ENCODE measurements around the gene COL13A1. TPM values are rescaled to one million over a fixed set of nuclear protein-coding genes. Genes with fewer than 3 reads are reported as not detected.

The COL13A1 gene
- polyA plus RNA-seq, 1 of the 3 experiments (the other 2 are of a cell fraction), result 26.7 TPM

DNA sequence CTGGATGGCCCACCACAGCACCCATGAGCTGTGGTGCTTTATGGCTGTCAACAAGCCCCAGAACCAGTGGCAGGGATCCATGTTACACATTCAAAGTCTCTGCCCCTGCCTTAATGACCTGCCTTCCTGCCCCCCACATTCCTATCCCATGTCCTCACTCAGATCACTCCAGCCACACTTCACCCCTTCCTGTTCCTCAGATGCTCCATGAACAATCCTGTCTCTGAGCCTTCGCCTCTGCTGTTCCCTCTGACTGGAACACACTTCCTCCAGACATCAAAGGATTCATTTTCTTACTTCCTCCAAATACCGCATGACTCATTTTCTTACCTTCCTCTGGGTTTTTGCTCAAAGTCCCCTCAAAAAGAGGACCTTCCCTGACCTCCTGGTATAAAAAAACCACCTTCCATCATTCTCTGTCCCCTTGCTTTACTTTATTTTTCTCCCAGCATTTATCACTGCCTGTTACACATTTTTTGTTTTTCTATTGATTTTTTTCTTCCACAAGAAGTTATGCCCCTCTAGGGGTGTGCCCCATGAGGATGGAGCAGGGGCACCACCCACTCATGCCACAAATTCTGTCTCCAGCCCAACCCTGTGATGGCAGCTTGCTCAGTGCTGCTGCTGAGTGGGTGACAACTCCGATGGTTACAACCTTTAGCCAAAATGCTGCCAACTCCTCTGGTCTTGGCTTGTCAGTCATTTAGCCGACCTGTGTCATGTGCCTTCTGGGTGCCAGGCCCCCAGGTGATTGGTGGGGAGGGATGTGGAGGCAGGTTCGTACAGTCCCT lies 18.2 kb downstream of the COL13A1 start:
- DNase-seq, result no peak
- Histone ChIP-seq H3K9me3 (no peaks in the 10 kb centered on the region), H2AFZ (ENCODE audit: low read depth) (no peak overlapping the region), H4K20me1 (ENCODE audit: insufficient read depth) (no peaks in the 10 kb centered on the region), H3K9ac (no peak overlapping the region), H3F3A (replicated peaks; ENCODE audit: insufficient read depth) (no peaks in the 10 kb centered on the region), H3K4me3 (ENCODE audit: low read depth in 2 of 2, low read length in 1 of 2) (no peak overlapping the region), H3K4me2 (no peak overlapping the region), H3K9me2 (no peaks in the 10 kb centered on the region), H3K79me2 (ENCODE audit: insufficient read depth) (peaks cover 8% of the 10 kb centered on the region; the same call in 1 of the 2 replicates), H3K36me3 (replicated peaks in 1 of 2; ENCODE audit: control insufficient read depth in 1 of 2, insufficient read depth in 2 of 2, low read length in 1 of 2) (no peaks in the 10 kb centered on the region), H3K27me3 (ENCODE audit: insufficient read depth) (no peaks in the 10 kb centered on the region), H3K27ac (ENCODE audit: low read depth in 2 of 2, low read length in 1 of 2) (no peak overlapping the region), H3K4me1 (ENCODE audit: control insufficient read depth in 1 of 2, insufficient read depth in 2 of 2, low read depth in 1 of 2, low read length in 1 of 2) (no peaks in the 10 kb centered on the region)
- TF ChIP-seq MXI1 (IDR thresholded peaks at IDR 0.05; ENCODE audit: low read depth, low read length) (no peak), SMC3 (IDR thresholded peaks at IDR 0.05; ENCODE audit: low read depth, low read length) (no peak), GABPA (IDR thresholded peaks at IDR 0.05; ENCODE audit: low read depth) (no peak), JUND (IDR thresholded peaks at IDR 0.05) (no peak), RFX5 (IDR thresholded peaks at IDR 0.05; ENCODE audit: low read length) (no peak), TAF1 (IDR thresholded peaks at IDR 0.05; ENCODE audit: borderline replicate concordance, low read depth, low read length) (no peak), RCOR1 (IDR thresholded peaks at IDR 0.05; ENCODE audit: low read length) (no peak)
- TF ChIP-seq, protein P1, sequence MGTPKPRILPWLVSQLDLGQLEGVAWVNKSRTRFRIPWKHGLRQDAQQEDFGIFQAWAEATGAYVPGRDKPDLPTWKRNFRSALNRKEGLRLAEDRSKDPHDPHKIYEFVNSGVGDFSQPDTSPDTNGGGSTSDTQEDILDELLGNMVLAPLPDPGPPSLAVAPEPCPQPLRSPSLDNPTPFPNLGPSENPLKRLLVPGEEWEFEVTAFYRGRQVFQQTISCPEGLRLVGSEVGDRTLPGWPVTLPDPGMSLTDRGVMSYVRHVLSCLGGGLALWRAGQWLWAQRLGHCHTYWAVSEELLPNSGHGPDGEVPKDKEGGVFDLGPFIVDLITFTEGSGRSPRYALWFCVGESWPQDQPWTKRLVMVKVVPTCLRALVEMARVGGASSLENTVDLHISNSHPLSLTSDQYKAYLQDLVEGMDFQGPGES (IDR thresholded peaks at IDR 0.05; ENCODE audit: low read depth, low read length), result no peak
- TF ChIP-seq, protein P2, sequence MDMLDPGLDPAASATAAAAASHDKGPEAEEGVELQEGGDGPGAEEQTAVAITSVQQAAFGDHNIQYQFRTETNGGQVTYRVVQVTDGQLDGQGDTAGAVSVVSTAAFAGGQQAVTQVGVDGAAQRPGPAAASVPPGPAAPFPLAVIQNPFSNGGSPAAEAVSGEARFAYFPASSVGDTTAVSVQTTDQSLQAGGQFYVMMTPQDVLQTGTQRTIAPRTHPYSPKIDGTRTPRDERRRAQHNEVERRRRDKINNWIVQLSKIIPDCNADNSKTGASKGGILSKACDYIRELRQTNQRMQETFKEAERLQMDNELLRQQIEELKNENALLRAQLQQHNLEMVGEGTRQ (IDR thresholded peaks at IDR 0.05; ENCODE audit: borderline replicate concordance, low read depth, low read length), result no peak
- TF ChIP-seq, protein P3, sequence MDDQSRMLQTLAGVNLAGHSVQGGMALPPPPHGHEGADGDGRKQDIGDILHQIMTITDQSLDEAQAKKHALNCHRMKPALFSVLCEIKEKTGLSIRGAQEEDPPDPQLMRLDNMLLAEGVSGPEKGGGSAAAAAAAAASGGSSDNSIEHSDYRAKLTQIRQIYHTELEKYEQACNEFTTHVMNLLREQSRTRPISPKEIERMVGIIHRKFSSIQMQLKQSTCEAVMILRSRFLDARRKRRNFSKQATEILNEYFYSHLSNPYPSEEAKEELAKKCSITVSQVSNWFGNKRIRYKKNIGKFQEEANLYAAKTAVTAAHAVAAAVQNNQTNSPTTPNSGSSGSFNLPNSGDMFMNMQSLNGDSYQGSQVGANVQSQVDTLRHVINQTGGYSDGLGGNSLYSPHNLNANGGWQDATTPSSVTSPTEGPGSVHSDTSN (IDR thresholded peaks at IDR 0.05), result no peak
- TF ChIP-seq, protein P4, sequence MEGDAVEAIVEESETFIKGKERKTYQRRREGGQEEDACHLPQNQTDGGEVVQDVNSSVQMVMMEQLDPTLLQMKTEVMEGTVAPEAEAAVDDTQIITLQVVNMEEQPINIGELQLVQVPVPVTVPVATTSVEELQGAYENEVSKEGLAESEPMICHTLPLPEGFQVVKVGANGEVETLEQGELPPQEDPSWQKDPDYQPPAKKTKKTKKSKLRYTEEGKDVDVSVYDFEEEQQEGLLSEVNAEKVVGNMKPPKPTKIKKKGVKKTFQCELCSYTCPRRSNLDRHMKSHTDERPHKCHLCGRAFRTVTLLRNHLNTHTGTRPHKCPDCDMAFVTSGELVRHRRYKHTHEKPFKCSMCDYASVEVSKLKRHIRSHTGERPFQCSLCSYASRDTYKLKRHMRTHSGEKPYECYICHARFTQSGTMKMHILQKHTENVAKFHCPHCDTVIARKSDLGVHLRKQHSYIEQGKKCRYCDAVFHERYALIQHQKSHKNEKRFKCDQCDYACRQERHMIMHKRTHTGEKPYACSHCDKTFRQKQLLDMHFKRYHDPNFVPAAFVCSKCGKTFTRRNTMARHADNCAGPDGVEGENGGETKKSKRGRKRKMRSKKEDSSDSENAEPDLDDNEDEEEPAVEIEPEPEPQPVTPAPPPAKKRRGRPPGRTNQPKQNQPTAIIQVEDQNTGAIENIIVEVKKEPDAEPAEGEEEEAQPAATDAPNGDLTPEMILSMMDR (IDR thresholded peaks at IDR 0.05), result no peak
- TF ChIP-seq, protein P5, sequence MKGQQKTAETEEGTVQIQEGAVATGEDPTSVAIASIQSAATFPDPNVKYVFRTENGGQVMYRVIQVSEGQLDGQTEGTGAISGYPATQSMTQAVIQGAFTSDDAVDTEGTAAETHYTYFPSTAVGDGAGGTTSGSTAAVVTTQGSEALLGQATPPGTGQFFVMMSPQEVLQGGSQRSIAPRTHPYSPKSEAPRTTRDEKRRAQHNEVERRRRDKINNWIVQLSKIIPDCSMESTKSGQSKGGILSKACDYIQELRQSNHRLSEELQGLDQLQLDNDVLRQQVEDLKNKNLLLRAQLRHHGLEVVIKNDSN (IDR thresholded peaks at IDR 0.05; ENCODE audit: borderline replicate concordance, low read depth), result no peak
- TF ChIP-seq, protein P6, sequence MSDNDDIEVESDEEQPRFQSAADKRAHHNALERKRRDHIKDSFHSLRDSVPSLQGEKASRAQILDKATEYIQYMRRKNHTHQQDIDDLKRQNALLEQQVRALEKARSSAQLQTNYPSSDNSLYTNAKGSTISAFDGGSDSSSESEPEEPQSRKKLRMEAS (IDR thresholded peaks at IDR 0.05; ENCODE audit: low read depth), result no peak
- 84% methylated on average over 4 of the region's 5 CpGs for WGBS (ENCODE audit: low lambda C conversion rate)
- POLR2A ChIA-PET, result no interaction called here
- CTCF ChIA-PET, result interaction anchor here (2.4 kb wide), 1 partner anchor 95 kb away, joined by 8 read pairs; no protein-coding TSS in a partner anchor

All from SK-N-SH (cell line).